ENCODE data around the gene EMX1. TPM values are rescaled to one million over a fixed set of nuclear protein-coding genes. Genes with fewer than 3 reads are reported as not detected.

EMX1 gene
- total RNA-seq, 4 donors from 2014 or later, result 0.38 to 4.0 TPM; not detected in 2

- no peak for DNase-seq (ENCODE audit: low spot score)
- no peak for ATAC-seq (ENCODE audit: low FRiP score)
- TF ChIP-seq, protein P1, sequence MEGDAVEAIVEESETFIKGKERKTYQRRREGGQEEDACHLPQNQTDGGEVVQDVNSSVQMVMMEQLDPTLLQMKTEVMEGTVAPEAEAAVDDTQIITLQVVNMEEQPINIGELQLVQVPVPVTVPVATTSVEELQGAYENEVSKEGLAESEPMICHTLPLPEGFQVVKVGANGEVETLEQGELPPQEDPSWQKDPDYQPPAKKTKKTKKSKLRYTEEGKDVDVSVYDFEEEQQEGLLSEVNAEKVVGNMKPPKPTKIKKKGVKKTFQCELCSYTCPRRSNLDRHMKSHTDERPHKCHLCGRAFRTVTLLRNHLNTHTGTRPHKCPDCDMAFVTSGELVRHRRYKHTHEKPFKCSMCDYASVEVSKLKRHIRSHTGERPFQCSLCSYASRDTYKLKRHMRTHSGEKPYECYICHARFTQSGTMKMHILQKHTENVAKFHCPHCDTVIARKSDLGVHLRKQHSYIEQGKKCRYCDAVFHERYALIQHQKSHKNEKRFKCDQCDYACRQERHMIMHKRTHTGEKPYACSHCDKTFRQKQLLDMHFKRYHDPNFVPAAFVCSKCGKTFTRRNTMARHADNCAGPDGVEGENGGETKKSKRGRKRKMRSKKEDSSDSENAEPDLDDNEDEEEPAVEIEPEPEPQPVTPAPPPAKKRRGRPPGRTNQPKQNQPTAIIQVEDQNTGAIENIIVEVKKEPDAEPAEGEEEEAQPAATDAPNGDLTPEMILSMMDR (IDR thresholded peaks at IDR 0.05), result no peak
Measured at GRCh38 chr2:72894514-72894913, 22.8 kb upstream of the EMX1 start.

DNA sequence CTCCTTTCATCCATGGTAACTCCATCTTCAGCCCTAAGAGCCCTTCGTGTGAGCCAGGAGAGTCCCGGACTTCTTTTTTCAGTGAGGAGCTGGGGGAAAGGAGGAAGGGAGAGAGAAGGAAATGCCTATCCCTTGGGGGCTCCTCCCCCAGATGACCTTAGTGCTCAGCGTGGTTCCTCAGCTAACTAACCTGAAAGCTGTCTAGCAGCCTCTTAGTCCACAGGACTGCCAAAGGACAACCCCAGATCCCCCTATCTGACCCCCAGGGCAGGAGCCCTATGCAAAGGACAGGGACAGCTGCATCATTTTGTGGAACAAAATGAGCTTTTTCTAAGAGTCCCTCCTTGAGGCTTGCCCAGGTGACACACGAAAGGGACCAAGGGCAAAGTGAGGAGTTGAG, 22.2 kb upstream of the EMX1 start:
- TF ChIP-seq, protein P1 (IDR thresholded peaks at IDR 0.05), result no peak
- DNase-seq (ENCODE audit: low spot score), result no peak
- no peak for ATAC-seq (ENCODE audit: low FRiP score)

DNA sequence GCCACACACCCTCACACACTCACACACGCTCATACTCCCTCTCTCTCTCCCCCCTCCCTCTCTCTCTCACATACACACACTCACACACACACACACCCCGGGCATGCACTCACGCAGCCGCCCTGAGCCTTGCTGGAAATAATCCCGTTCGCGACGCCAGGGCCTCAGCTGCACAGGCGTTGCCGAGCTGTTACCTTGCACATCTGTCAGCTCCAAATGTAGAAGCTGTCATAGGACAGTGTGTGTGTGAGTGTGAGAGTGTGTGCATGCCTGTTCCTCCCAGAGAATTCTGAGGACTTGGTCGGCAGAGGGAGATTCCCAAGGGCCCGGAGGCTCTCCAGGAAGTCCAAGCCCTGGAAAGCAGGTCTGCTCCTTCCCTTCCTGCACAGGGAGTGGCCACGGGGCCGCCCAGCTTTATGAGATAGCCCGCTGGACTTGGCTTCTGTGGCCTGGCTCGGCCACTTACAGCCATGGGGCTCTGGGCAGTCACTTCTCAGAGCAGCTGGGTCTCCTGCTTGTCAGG, 21.5 kb upstream of the EMX1 start:
- TF ChIP-seq, protein P1 (IDR thresholded peaks at IDR 0.05), result no peak
- ATAC-seq (ENCODE audit: low FRiP score) (no peak), DNase-seq (ENCODE audit: low spot score) (no peak)

GRCh38 chr2:72896446-72896845, 20.9 kb upstream of the EMX1 start:
- TF ChIP-seq, protein P1 (IDR thresholded peaks at IDR 0.05), result no peak
- DNase-seq (ENCODE audit: low spot score) (no peak), ATAC-seq (ENCODE audit: low FRiP score) (no peak)

DNA sequence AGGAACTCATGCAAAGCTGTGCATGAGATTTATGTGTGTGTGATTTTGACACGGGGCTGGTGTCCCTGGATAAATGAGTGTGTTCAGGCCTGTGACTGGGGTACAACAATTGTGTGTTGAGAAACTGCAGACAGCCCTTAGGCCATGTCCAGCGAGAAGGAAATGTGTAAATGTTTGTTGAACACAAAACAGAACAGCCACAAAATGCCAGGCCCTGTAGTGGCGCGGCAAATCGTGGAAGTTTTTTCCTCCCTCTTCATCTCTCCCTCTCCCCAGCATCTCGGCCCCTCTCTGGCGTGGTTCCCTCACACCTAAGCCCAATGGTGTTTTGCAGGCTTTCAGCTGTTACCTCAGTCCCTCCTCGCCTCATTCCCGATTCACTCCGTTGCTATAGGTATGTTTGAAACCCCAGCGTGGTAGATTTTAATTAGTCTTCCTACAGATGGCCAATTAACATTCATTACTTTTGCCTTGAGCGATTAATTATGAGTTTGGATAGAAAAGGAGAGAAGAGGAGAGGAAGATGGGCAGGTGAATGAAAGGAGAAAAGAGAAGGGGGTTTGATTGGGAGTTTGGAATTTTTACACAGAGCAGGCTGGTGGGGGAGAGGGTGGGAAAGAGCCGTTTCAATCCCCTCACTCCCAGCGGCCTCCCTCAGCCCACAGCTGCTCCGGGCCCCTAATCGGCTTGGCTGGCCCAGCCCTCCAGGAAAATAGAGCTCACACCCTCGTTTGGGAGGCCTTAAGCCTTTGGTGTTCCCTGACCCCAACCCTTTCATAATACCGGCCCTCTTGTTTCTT, 19.3 kb upstream of the EMX1 start:
- TF ChIP-seq, protein P1 (IDR thresholded peaks at IDR 0.05), result no peak
- DNase-seq (ENCODE audit: low spot score) (no peak), ATAC-seq (ENCODE audit: low FRiP score) (no peak)

DNA sequence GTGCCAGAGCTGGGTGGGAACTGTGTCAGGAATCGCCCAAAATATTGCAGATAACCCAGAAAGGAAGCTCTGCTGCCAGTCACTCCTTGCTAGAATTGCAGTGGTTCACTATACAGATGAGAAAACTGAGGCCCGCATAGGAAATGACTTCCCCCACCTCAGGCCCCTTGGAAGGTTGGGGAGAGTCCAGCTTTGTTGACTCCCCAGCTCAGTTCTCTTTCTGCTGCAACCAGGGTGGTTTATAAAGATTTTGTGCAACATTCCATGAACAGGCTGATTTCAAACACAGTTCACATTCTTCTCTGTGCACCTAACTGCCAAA, 18.8 kb upstream of the EMX1 start:
- ATAC-seq (ENCODE audit: low FRiP score) (no peak), DNase-seq (ENCODE audit: low spot score) (no peak)
- TF ChIP-seq, protein P1 (IDR thresholded peaks at IDR 0.05), result no peak
